Measurements from ENCODE around the gene ACP2.

ACP2 gene

GRCh38 chr11:47278058-47278457 is 29.4 kb upstream of the ACP2 start:
- Histone ChIP-seq H3K4me1 (ENCODE audit: control insufficient read depth, insufficient read depth, low read length, unreplicated experiment) (peaks cover 12% of the 10 kb centered on the region), H2AFZ (ENCODE audit: low read length, unreplicated experiment) (no peak overlapping the region), H3K36me3 (ENCODE audit: insufficient read depth, low read length) (peaks cover 27% of the 10 kb centered on the region), H3K4me3 (ENCODE audit: low read depth, low read length) (no peak overlapping the region), H3K27ac (ENCODE audit: low read depth, low read length) (0 out of 2 replicates have a peak overlapping the region, but pooled peaks have one; percentile 0), H3K79me2 (ENCODE audit: control insufficient read depth, insufficient read depth, low read length, unreplicated experiment) (peaks cover 11% of the 10 kb centered on the region), H3K27me3 (ENCODE audit: insufficient read depth, low read length) (no peaks in the 10 kb centered on the region)

- Histone ChIP-seq H3K27ac (ENCODE audit: low read depth, low read length) (no peak overlapping the region), H3K27me3 (ENCODE audit: insufficient read depth, low read length) (no peaks in the 10 kb centered on the region), H3K36me3 (ENCODE audit: insufficient read depth, low read length) (peaks cover 19% of the 10 kb centered on the region), H3K4me1 (ENCODE audit: control insufficient read depth, insufficient read depth, low read length, unreplicated experiment) (peaks cover 12% of the 10 kb centered on the region), H2AFZ (ENCODE audit: low read length, unreplicated experiment) (no peak overlapping the region), H3K79me2 (ENCODE audit: control insufficient read depth, insufficient read depth, low read length, unreplicated experiment) (peaks cover 23% of the 10 kb centered on the region), H3K4me3 (ENCODE audit: low read depth, low read length) (no peak overlapping the region)
These were observed 28.3 kb upstream of the ACP2 start for GRCh38 chr11:47276923-47277322.

- no peak overlapping the region for H2AFZ ChIP-seq (ENCODE audit: low read length, unreplicated experiment)
- H3K27ac ChIP-seq (ENCODE audit: low read depth, low read length), result no peak overlapping the region
- H3K36me3 ChIP-seq (ENCODE audit: insufficient read depth, low read length), result peaks cover 19% of the 10 kb centered on the region
- H3K79me2 ChIP-seq (ENCODE audit: control insufficient read depth, insufficient read depth, low read length, unreplicated experiment), result peaks cover 37% of the 10 kb centered on the region
- no peak overlapping the region for H3K4me3 ChIP-seq (ENCODE audit: low read depth, low read length)
- no peaks in the 10 kb centered on the region for H3K27me3 ChIP-seq (ENCODE audit: insufficient read depth, low read length)
- peaks cover 17% of the 10 kb centered on the region for H3K4me1 ChIP-seq (ENCODE audit: control insufficient read depth, insufficient read depth, low read length, unreplicated experiment)
These were observed 26.1 kb upstream of the ACP2 start for GRCh38 chr11:47274495-47275235.

- Histone ChIP-seq H3K36me3 (ENCODE audit: insufficient read depth, low read length) (peaks cover 15% of the 10 kb centered on the region; the same call in 1 of the 2 replicates), H2AFZ (ENCODE audit: low read length, unreplicated experiment) (no peak overlapping the region), H3K4me3 (ENCODE audit: low read depth, low read length) (no peak overlapping the region), H3K27me3 (ENCODE audit: insufficient read depth, low read length) (no peaks in the 10 kb centered on the region), H3K27ac (ENCODE audit: low read depth, low read length) (no peak overlapping the region), H3K79me2 (ENCODE audit: control insufficient read depth, insufficient read depth, low read length, unreplicated experiment) (peaks cover 37% of the 10 kb centered on the region), H3K4me1 (ENCODE audit: control insufficient read depth, insufficient read depth, low read length, unreplicated experiment) (peaks cover 24% of the 10 kb centered on the region)
These were observed 24.1 kb upstream of the ACP2 start for GRCh38 chr11:47272706-47273105.

GRCh38 chr11:47271961-47272661 is 23.5 kb upstream of the ACP2 start:
- peaks cover 37% of the 10 kb centered on the region for H3K79me2 ChIP-seq (ENCODE audit: control insufficient read depth, insufficient read depth, low read length, unreplicated experiment)
- H3K4me1 ChIP-seq (ENCODE audit: control insufficient read depth, insufficient read depth, low read length, unreplicated experiment), result peaks cover 19% of the 10 kb centered on the region
- no peak overlapping the region for H2AFZ ChIP-seq (ENCODE audit: low read length, unreplicated experiment)
- no peak overlapping the region for H3K27ac ChIP-seq (ENCODE audit: low read depth, low read length)
- no peak overlapping the region for H3K4me3 ChIP-seq (ENCODE audit: low read depth, low read length)
- H3K27me3 ChIP-seq (ENCODE audit: insufficient read depth, low read length), result no peaks in the 10 kb centered on the region
- peaks cover 15% of the 10 kb centered on the region; the same call in 1 of the 2 replicates for H3K36me3 ChIP-seq (ENCODE audit: insufficient read depth, low read length)

GRCh38 chr11:47271328-47271727 is 22.7 kb upstream of the ACP2 start:
- H3K79me2 ChIP-seq (ENCODE audit: control insufficient read depth, insufficient read depth, low read length, unreplicated experiment), result peaks cover 37% of the 10 kb centered on the region

GRCh38 chr11:47270331-47271271 is 22.0 kb upstream of the ACP2 start:
- Histone ChIP-seq H3K4me1 (ENCODE audit: control insufficient read depth, insufficient read depth, low read length, unreplicated experiment) (peaks cover 17% of the 10 kb centered on the region), H3K27ac (ENCODE audit: low read depth, low read length) (peak overlapping the region; percentile 89; the same call in 1 of the 2 replicates), H2AFZ (ENCODE audit: low read length, unreplicated experiment) (peak overlapping the region; percentile 78)

More at GRCh38 chr11:47271328-47271727, 22.7 kb upstream of the ACP2 start:
- no peak overlapping the region for H3K27ac ChIP-seq (ENCODE audit: low read depth, low read length)
- H3K4me3 ChIP-seq (ENCODE audit: low read depth, low read length), result peak overlapping the region; percentile 95
- no peaks in the 10 kb centered on the region for H3K27me3 ChIP-seq (ENCODE audit: insufficient read depth, low read length)
- H2AFZ ChIP-seq (ENCODE audit: low read length, unreplicated experiment), result no peak overlapping the region
- H3K4me1 ChIP-seq (ENCODE audit: control insufficient read depth, insufficient read depth, low read length, unreplicated experiment), result peaks cover 16% of the 10 kb centered on the region
- peaks cover 11% of the 10 kb centered on the region; the same call in 1 of the 2 replicates for H3K36me3 ChIP-seq (ENCODE audit: insufficient read depth, low read length)

GRCh38 chr11:47269829-47270305 is 21.3 kb upstream of the ACP2 start, which contains the start of gene MADD:
Gene MADD (plus strand): TSS chr11:47270133.
- H3K27me3 ChIP-seq (ENCODE audit: insufficient read depth, low read length), result no peaks in the 10 kb centered on the region
- peak within 1 kb of the TSS; percentile 83 for H2AFZ ChIP-seq (ENCODE audit: low read length, unreplicated experiment)
- H3K4me3 ChIP-seq (ENCODE audit: low read depth, low read length), result peak within 1 kb of the TSS; percentile 95
- H3K36me3 ChIP-seq (ENCODE audit: insufficient read depth, low read length), result peaks cover 4% of the 10 kb centered on the region; the same call in 1 of the 2 replicates
- H3K4me1 ChIP-seq (ENCODE audit: control insufficient read depth, insufficient read depth, low read length, unreplicated experiment), result peaks cover 24% of the 10 kb centered on the region
- peaks cover 36% of the 10 kb centered on the region for H3K79me2 ChIP-seq (ENCODE audit: control insufficient read depth, insufficient read depth, low read length, unreplicated experiment)
- H3K27ac ChIP-seq (ENCODE audit: low read depth, low read length), result peak within 1 kb of the TSS; percentile 89

More at GRCh38 chr11:47270331-47271271, 22.0 kb upstream of the ACP2 start:
- H3K36me3 ChIP-seq (ENCODE audit: insufficient read depth, low read length), result peaks cover 4% of the 10 kb centered on the region; the same call in 1 of the 2 replicates
- H3K79me2 ChIP-seq (ENCODE audit: control insufficient read depth, insufficient read depth, low read length, unreplicated experiment), result peaks cover 37% of the 10 kb centered on the region
- H3K4me3 ChIP-seq (ENCODE audit: low read depth, low read length), result peak overlapping the region; percentile 95
- no peaks in the 10 kb centered on the region for H3K27me3 ChIP-seq (ENCODE audit: insufficient read depth, low read length)

- peaks cover 31% of the 10 kb centered on the region for H3K4me1 ChIP-seq (ENCODE audit: control insufficient read depth, insufficient read depth, low read length, unreplicated experiment)
- H3K36me3 ChIP-seq (ENCODE audit: insufficient read depth, low read length), result no peaks in the 10 kb centered on the region
- H2AFZ ChIP-seq (ENCODE audit: low read length, unreplicated experiment), result peak overlapping the region; percentile 83
- H3K4me3 ChIP-seq (ENCODE audit: low read depth, low read length), result peak overlapping the region; percentile 95
- H3K27ac ChIP-seq (ENCODE audit: low read depth, low read length), result peak overlapping the region; percentile 89
- peaks cover 31% of the 10 kb centered on the region for H3K79me2 ChIP-seq (ENCODE audit: control insufficient read depth, insufficient read depth, low read length, unreplicated experiment)
- no peaks in the 10 kb centered on the region for H3K27me3 ChIP-seq (ENCODE audit: insufficient read depth, low read length)
These were observed 20.6 kb upstream of the ACP2 start for GRCh38 chr11:47269002-47269828.
